Measurements from ENCODE around the gene H1-8. TPM values are rescaled to one million over a fixed set of nuclear protein-coding genes. Genes with fewer than 3 reads are reported as not detected.

H1-8 gene
- total and polyA plus RNA-seq, 9 of the 15 experiments (the other 6 are each of a cell fraction or from before 2014, with no cell fraction given), result not detected

DNA sequence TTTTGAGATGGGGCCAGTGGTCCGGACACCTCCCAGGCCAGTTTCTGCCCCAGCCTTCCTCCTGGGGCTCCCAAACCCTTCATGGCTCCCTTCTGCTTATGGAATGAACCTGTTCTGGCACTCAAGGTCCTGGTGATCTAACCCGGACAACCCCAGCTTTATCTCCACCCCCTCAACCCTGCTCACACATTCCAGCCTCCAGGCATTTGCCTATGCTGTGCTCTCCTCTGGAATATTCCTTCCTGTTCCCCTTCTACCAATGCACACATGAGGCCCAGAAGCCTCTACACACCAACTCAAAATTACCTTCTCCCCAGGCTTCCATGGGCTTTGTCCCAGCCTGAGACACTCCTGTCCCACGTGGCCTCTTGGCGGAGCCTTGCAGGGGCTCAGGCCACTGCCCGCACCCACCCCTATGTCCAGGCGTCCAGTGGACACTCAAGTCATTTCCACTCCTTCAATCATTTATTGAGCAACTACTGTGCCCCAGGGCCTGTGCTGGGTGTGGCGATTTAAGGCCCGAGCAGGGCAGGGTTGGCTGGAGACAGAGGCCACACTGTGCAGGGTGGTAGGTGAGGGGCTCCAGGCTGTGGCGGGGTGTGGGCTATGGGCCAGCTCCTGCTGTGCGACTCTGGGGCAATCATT is 44.7 kb downstream of the H1-8 start:
- H4K20me1 ChIP-seq (replicated peaks; ENCODE audit: control insufficient read depth, insufficient read depth, low read length), result no peaks in the 10 kb centered on the region
- no peak overlapping the region for H3K27ac ChIP-seq (ENCODE audit: extremely low read depth, low read depth, low read length)
- no peak overlapping the region; a peak in 1 of 4 replicates for H3K9ac ChIP-seq (ENCODE audit: insufficient read depth in 1 of 2, low read depth in 2 of 2, low read length in 2 of 2)
- DNase-seq (ENCODE audit: extremely low read depth in 1 of 4, low spot score in 3 of 4) (no peak), FAIRE-seq (no peak), ATAC-seq (no peak)
- H2AFZ ChIP-seq (ENCODE audit: low read depth, low read length), result no peak overlapping the region
- POLR2A ChIA-PET, result no interaction called here
- in situ Hi-C loops (cut with MboI) (no loop called here), intact Hi-C loops (cut with micrococcal nuclease) (no loop called here)
- CTCF ChIA-PET (ENCODE audit: low intra/inter-chr PET ratio), result no interaction called here
- WGBS (ENCODE audit: insufficient coverage, low coverage, missing lambda C conversion rate), result 81% methylated on average over 8 of the region's 10 CpGs
- H3K27me3 ChIP-seq (ENCODE audit: control insufficient read depth in 2 of 2, insufficient read depth in 2 of 2, low read length in 2 of 2), result no peaks in the 10 kb centered on the region
- no peak overlapping the region for H3K4me3 ChIP-seq
- no peak overlapping the region for H3K4me2 ChIP-seq (ENCODE audit: insufficient read depth, low read length)
- H3K36me3 ChIP-seq (ENCODE audit: control insufficient read depth, insufficient read depth, low read length), result peaks cover 22% of the 10 kb centered on the region; the same call in 2 of the 3 replicates
- peaks cover 9 to 55% of the 10 kb centered on the region in 2 experiments; a peak in 4 of 5 replicates for H3K4me1 ChIP-seq (replicated peaks in 1 of 2; ENCODE audit: control insufficient read depth in 2 of 2, insufficient read depth in 2 of 2, low read length in 2 of 2)
- H3K9me3 ChIP-seq (replicated peaks; ENCODE audit: control insufficient read depth, insufficient read depth, low read depth, low read length), result no peaks in the 10 kb centered on the region
- no peaks in the 10 kb centered on the region; the same call in 1 of the 3 replicates for H3K79me2 ChIP-seq (ENCODE audit: control insufficient read depth, insufficient read depth, low read length)
- no TSS peak for BruUV-seq (replicated peaks)
- no peaks in the 10 kb centered on the region for H3K9me1 ChIP-seq (ENCODE audit: control insufficient read depth, insufficient read depth, low read length)
- TF ChIP-seq ZNF696 (CRISPR knock-in tag; conservative IDR thresholded peaks at IDR 0.05) (no peak), STAT5A (IDR thresholded peaks at IDR 0.05; ENCODE audit: borderline replicate concordance, low read length) (no peak), GTF2E2 (tag; IDR thresholded peaks at IDR 0.05) (no peak), DACH1 (IDR thresholded peaks at IDR 0.05; ENCODE audit: partially characterized antibody) (no peak), SP2 (IDR thresholded peaks at IDR 0.05; ENCODE audit: extremely low read depth, low read depth, low read length, poor library complexity, severe bottlenecking) (no peak), RBM39 (optimal IDR thresholded peaks at IDR 0.05; ENCODE audit: low read depth, low read length) (no peak), NFATC3 (IDR thresholded peaks at IDR 0.05) (no peak), ZNF695 (CRISPR knock-in tag; IDR thresholded peaks at IDR 0.05) (no peak), ZFP1 (CRISPR knock-in tag; IDR thresholded peaks at IDR 0.05) (no peak), ZNF589 (CRISPR knock-in tag; IDR thresholded peaks at IDR 0.05; ENCODE audit: low read depth) (no peak), FOSL1 (tag; conservative IDR thresholded peaks at IDR 0.05) (no peak), ZNF584 (CRISPR knock-in tag; IDR thresholded peaks at IDR 0.05; ENCODE audit: low read depth) (no peak), SOX6 (IDR thresholded peaks at IDR 0.05) (no peak), EWSR1 (IDR thresholded peaks at IDR 0.05; ENCODE audit: borderline replicate concordance, low read depth, partially characterized antibody) (no peak), U2AF2 (optimal IDR thresholded peaks at IDR 0.05; ENCODE audit: low read depth, low read length) (no peak)
- TF ChIP-seq, protein P1, sequence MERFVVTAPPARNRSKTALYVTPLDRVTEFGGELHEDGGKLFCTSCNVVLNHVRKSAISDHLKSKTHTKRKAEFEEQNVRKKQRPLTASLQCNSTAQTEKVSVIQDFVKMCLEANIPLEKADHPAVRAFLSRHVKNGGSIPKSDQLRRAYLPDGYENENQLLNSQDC (CRISPR knock-in tag; IDR thresholded peaks at IDR 0.05), result no peak
- TF ChIP-seq, protein P2, sequence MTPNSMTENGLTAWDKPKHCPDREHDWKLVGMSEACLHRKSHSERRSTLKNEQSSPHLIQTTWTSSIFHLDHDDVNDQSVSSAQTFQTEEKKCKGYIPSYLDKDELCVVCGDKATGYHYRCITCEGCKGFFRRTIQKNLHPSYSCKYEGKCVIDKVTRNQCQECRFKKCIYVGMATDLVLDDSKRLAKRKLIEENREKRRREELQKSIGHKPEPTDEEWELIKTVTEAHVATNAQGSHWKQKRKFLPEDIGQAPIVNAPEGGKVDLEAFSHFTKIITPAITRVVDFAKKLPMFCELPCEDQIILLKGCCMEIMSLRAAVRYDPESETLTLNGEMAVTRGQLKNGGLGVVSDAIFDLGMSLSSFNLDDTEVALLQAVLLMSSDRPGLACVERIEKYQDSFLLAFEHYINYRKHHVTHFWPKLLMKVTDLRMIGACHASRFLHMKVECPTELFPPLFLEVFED (CRISPR knock-in tag; conservative IDR thresholded peaks at IDR 0.05), result no peak
- TF ChIP-seq, protein P3, sequence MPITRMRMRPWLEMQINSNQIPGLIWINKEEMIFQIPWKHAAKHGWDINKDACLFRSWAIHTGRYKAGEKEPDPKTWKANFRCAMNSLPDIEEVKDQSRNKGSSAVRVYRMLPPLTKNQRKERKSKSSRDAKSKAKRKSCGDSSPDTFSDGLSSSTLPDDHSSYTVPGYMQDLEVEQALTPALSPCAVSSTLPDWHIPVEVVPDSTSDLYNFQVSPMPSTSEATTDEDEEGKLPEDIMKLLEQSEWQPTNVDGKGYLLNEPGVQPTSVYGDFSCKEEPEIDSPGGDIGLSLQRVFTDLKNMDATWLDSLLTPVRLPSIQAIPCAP (CRISPR knock-in tag; IDR thresholded peaks at IDR 0.05; ENCODE audit: borderline replicate concordance), result no peak
- TF ChIP-seq, protein P4, sequence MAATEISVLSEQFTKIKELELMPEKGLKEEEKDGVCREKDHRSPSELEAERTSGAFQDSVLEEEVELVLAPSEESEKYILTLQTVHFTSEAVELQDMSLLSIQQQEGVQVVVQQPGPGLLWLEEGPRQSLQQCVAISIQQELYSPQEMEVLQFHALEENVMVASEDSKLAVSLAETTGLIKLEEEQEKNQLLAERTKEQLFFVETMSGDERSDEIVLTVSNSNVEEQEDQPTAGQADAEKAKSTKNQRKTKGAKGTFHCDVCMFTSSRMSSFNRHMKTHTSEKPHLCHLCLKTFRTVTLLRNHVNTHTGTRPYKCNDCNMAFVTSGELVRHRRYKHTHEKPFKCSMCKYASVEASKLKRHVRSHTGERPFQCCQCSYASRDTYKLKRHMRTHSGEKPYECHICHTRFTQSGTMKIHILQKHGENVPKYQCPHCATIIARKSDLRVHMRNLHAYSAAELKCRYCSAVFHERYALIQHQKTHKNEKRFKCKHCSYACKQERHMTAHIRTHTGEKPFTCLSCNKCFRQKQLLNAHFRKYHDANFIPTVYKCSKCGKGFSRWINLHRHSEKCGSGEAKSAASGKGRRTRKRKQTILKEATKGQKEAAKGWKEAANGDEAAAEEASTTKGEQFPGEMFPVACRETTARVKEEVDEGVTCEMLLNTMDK (IDR thresholded peaks at IDR 0.05; ENCODE audit: borderline replicate concordance, insufficient read depth, low read depth, low read length, poor library complexity, severe bottlenecking), result no peak
